HepG2 (cell line): Measurements from ENCODE around the gene ANKZF1. TPM values are rescaled to one million over a fixed set of nuclear protein-coding genes. Genes with fewer than 3 reads are reported as not detected.

Experiments
- CHD4 ChIP-seq: fragments of 200-600 bp; sonication (generic); IDR thresholded peaks from 2 replicates; pipeline ENCODE4 v1.7.0; 2017; ENCODE audit warnings: mild to moderate bottlenecking, low read length, borderline replicate concordance
- ELF1 ChIP-seq: sonication (generic); formaldehyde crosslinking; IDR thresholded peaks from 2 replicates; pipeline ENCODE4 v1.4.0; 2020; ENCODE audit warnings: missing genetic modification reagents
- FIP1L1 ChIP-seq: fragments of 200-400 bp; formaldehyde crosslinking; IDR thresholded peaks from 2 replicates; pipeline ENCODE4 v1.6.1; 2018; ENCODE audit warnings: low read depth, mild to moderate bottlenecking, low read length, moderate library complexity, borderline replicate concordance; ENCODE audit not compliant: insufficient read depth
- HOXA5 ChIP-seq: sonication (generic); formaldehyde crosslinking; IDR thresholded peaks from 2 replicates; pipeline ENCODE4 v1.4.0; 2020; ENCODE audit warnings: missing genetic modification reagents
- NCOR1 ChIP-seq: fragments of 200-600 bp; sonication (generic); IDR thresholded peaks from 2 replicates; pipeline ENCODE4 v1.7.0; 2017; ENCODE audit warnings: antibody characterized with exemption, low read length, borderline replicate concordance
- PHF5A ChIP-seq: IDR thresholded peaks from one replicate; pipeline ENCODE4 v1.6.1; 2018; ENCODE audit warnings: low read depth, missing genetic modification reagents; ENCODE audit not compliant: unreplicated experiment
- SIN3B ChIP-seq: fragments of 150-350 bp; IDR thresholded peaks from 2 replicates; pipeline ENCODE4 v1.6.1; 2014; ENCODE audit warnings: low read length
- SMARCC2 ChIP-seq: fragments of 450-650 bp; IDR thresholded peaks from 2 replicates; pipeline ENCODE4 v1.6.1; 2017; ENCODE audit warnings: antibody characterized with exemption, mild to moderate bottlenecking
- TARDBP ChIP-seq: sonication (generic); formaldehyde crosslinking; IDR thresholded peaks from 2 replicates; pipeline ENCODE4 v1.8.0; 2022; ENCODE audit warnings: mild to moderate bottlenecking, missing genetic modification reagents
- TOE1 ChIP-seq: sonication (generic); formaldehyde crosslinking; IDR thresholded peaks from 2 replicates; pipeline ENCODE4 v1.4.0; 2020; ENCODE audit warnings: mild to moderate bottlenecking, missing genetic modification reagents
- ZBTB7B ChIP-seq: sonication (generic); formaldehyde crosslinking; IDR thresholded peaks from 2 replicates; pipeline ENCODE4 v1.4.0; 2020; ENCODE audit warnings: missing genetic modification reagents
- ZNF644 ChIP-seq: IDR thresholded peaks from 2 replicates; pipeline ENCODE4 v1.6.1; 2016; ENCODE audit warnings: low read depth
- ZSCAN20 ChIP-seq: sonication (generic); formaldehyde crosslinking; IDR thresholded peaks from 2 replicates; pipeline ENCODE4 v1.4.0; 2020; ENCODE audit warnings: missing genetic modification reagents, mild to moderate bottlenecking, borderline replicate concordance
- ZSCAN25 ChIP-seq: sonication (generic); formaldehyde crosslinking; IDR thresholded peaks from 2 replicates; pipeline ENCODE4 v1.8.0; 2022; ENCODE audit warnings: mild to moderate bottlenecking, missing genetic modification reagents
- polyA plus RNA-seq, 8 experiments: library from polyadenylated mRNA; depleted of rRNA in 3 of 8; stranded (reverse) in 7 of 8; unstranded in 1 of 8; fragments of >200 nt; fragmentation: Illumina TruSeq in 4 of 8; extraction: Trizol in 4 of 8; gene quantifications; 2 replicates each; pipeline versions ENCODE4 v1.2.1 to v1.2.3, GENCODE V29; 2011 to 2016; ENCODE audit warnings: low read depth in 4 of 8, missing spikeins in 1 of 8, mixed read lengths in 1 of 8; ENCODE audit not compliant: insufficient read depth in 1 of 8
- total RNA-seq, 5 experiments: library from RNA; depleted of rRNA; stranded (reverse); fragments of >200 nt; fragmentation: Illumina TruSeq; extraction: Trizol; gene quantifications; 2 replicates each; pipeline ENCODE4 v1.2.3, GENCODE V29; 2016; ENCODE audit warnings: low read depth in 1 of 5
- TF ChIP-seq, protein P1 (sequence below): sonication (generic); formaldehyde crosslinking; conservative IDR thresholded peaks from 2 replicates; pipeline ENCODE4 v1.4.0; 2020; ENCODE audit warnings: missing genetic modification reagents
- TF ChIP-seq, protein P2 (sequence below): sonication (generic); formaldehyde crosslinking; IDR thresholded peaks from 2 replicates; pipeline ENCODE4 v1.8.1; 2023; ENCODE audit warnings: mild to moderate bottlenecking, missing genetic modification reagents, borderline replicate concordance
- TF ChIP-seq, protein P3 (sequence below): sonication (generic); formaldehyde crosslinking; IDR thresholded peaks from 2 replicates; pipeline ENCODE4 v1.9.0; 2021; ENCODE audit warnings: missing genetic modification reagents, borderline replicate concordance
- TF ChIP-seq, protein P4 (sequence below): IDR thresholded peaks from 2 replicates; pipeline ENCODE4 v1.6.1; 2018; ENCODE audit warnings: missing genetic modification reagents
- TF ChIP-seq, protein P5 (sequence below): sonication (generic); formaldehyde crosslinking; IDR thresholded peaks from 2 replicates; pipeline ENCODE4 v1.5.1; 2020; ENCODE audit warnings: mild to moderate bottlenecking, missing genetic modification reagents, borderline replicate concordance
- TF ChIP-seq, protein P6 (sequence below): sonication (generic); formaldehyde crosslinking; IDR thresholded peaks from 2 replicates; pipeline ENCODE4 v1.4.0; 2020; ENCODE audit warnings: missing genetic modification reagents; ENCODE audit errors: not compliant biosample characterization
- TF ChIP-seq, protein P7 (sequence below): sonication (generic); formaldehyde crosslinking; IDR thresholded peaks from 2 replicates; pipeline ENCODE4 v1.5.0; 2020; ENCODE audit warnings: missing genetic modification reagents, mild to moderate bottlenecking, borderline replicate concordance

The ANKZF1 gene
- total and polyA plus RNA-seq, 2 of the 13 experiments (the other 11 are each of a cell fraction or from before 2014, with no cell fraction given) = 25.3 to 128 TPM

DNA sequence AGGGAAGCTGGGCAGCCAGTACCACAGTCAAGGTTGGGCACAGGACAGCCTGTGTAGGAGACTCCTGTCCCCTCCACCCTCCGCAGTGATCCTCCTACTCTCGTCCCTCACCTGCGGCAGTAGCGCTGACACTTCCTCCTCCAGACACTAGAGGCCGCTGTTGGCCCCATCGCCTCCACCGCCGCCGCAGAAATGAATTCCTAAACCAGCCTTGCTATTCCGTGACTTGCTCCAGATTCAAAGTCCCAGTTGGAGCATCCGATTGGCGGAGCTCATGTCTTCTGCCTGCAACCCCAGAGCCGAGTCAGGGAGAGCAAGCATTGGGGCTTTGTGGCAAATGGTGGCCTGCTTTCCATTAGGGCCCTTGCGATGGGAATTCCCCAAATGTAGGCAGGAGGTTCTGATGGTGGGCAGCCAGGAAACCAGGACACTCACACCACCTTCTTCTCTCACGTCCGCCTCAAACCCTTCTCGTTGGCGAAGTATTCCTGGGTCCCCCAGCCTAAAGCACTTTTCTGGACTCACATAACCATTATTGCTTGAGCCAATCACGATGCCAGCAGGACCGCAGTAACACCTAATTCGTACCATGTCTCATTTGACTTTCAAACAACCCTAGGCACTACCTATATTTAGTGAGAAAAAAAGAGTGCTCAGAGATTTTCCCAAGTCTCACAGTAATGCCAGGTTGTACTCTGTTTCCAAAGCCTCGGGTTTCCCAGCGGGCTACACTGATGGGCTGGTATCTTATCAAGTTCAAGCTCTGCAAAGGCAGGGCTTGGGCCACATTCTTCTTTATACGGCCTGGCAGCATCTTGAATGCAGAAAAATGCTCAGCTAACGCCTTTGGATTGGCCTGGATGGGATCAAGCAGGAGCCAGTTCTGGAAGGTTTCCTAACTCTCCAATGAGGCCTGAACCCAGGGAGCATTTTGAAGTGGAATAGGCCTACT is 48.4 kb downstream of the ANKZF1 start (continued):
- peak; percentile 53; the same call in 1 of the 2 replicates for TF ChIP-seq ELF1 (CRISPR knock-in tag)
- TF ChIP-seq, protein P1, sequence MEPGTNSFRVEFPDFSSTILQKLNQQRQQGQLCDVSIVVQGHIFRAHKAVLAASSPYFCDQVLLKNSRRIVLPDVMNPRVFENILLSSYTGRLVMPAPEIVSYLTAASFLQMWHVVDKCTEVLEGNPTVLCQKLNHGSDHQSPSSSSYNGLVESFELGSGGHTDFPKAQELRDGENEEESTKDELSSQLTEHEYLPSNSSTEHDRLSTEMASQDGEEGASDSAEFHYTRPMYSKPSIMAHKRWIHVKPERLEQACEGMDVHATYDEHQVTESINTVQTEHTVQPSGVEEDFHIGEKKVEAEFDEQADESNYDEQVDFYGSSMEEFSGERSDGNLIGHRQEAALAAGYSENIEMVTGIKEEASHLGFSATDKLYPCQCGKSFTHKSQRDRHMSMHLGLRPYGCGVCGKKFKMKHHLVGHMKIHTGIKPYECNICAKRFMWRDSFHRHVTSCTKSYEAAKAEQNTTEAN (CRISPR knock-in tag) = no peak
- peak; percentile 57; the same call in 1 of the 2 replicates for TF ChIP-seq HOXA5 (CRISPR knock-in tag)
- TF ChIP-seq, protein P2, sequence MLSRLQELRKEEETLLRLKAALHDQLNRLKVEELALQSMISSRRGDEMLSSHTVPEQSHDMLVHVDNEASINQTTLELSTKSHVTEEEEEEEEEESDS = no peak
- TF ChIP-seq ZSCAN25 (CRISPR knock-in tag) = no peak
- TF ChIP-seq, protein P3, sequence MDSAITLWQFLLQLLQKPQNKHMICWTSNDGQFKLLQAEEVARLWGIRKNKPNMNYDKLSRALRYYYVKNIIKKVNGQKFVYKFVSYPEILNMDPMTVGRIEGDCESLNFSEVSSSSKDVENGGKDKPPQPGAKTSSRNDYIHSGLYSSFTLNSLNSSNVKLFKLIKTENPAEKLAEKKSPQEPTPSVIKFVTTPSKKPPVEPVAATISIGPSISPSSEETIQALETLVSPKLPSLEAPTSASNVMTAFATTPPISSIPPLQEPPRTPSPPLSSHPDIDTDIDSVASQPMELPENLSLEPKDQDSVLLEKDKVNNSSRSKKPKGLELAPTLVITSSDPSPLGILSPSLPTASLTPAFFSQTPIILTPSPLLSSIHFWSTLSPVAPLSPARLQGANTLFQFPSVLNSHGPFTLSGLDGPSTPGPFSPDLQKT (CRISPR knock-in tag) = no peak
- TF ChIP-seq, protein P4, sequence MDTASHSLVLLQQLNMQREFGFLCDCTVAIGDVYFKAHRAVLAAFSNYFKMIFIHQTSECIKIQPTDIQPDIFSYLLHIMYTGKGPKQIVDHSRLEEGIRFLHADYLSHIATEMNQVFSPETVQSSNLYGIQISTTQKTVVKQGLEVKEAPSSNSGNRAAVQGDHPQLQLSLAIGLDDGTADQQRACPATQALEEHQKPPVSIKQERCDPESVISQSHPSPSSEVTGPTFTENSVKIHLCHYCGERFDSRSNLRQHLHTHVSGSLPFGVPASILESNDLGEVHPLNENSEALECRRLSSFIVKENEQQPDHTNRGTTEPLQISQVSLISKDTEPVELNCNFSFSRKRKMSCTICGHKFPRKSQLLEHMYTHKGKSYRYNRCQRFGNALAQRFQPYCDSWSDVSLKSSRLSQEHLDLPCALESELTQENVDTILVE = 0 out of 2 replicates have a peak, but pooled peaks have one; percentile 47
- TF ChIP-seq FIP1L1 = no peak
- TF ChIP-seq ZBTB7B (CRISPR knock-in tag) = no peak
- TF ChIP-seq PHF5A (CRISPR knock-in tag) = peak; percentile 64
- no peak for TF ChIP-seq ZSCAN20
- peak; percentile 48; the same call in 1 of the 2 replicates for TF ChIP-seq ZNF644 (CRISPR knock-in tag)
- TF ChIP-seq NCOR1 = no peak
- TF ChIP-seq, protein P5, sequence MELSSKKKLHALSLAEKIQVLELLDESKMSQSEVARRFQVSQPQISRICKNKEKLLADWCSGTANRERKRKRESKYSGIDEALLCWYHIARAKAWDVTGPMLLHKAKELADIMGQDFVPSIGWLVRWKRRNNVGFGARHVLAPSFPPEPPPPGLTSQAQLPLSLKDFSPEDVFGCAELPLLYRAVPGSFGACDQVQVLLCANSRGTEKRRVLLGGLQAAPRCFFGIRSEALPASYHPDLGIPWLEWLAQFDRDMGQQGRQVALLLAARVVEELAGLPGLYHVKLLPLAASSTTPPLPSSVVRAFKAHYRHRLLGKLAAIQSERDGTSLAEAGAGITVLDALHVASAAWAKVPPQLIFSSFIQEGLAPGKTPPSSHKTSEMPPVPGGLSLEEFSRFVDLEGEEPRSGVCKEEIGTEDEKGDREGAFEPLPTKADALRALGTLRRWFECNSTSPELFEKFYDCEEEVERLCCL (CRISPR knock-in tag) = no peak
- TF ChIP-seq, protein P6, sequence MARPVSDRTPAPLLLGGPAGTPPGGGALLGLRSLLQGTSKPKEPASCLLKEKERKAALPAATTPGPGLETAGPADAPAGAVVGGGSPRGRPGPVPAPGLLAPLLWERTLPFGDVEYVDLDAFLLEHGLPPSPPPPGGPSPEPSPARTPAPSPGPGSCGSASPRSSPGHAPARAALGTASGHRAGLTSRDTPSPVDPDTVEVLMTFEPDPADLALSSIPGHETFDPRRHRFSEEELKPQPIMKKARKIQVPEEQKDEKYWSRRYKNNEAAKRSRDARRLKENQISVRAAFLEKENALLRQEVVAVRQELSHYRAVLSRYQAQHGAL (CRISPR knock-in tag) = no peak
- TF ChIP-seq TOE1 = no peak
- TF ChIP-seq CHD4 = no peak
- TF ChIP-seq SIN3B = no peak
- TF ChIP-seq SMARCC2 = no peak
- TF ChIP-seq, protein P7, sequence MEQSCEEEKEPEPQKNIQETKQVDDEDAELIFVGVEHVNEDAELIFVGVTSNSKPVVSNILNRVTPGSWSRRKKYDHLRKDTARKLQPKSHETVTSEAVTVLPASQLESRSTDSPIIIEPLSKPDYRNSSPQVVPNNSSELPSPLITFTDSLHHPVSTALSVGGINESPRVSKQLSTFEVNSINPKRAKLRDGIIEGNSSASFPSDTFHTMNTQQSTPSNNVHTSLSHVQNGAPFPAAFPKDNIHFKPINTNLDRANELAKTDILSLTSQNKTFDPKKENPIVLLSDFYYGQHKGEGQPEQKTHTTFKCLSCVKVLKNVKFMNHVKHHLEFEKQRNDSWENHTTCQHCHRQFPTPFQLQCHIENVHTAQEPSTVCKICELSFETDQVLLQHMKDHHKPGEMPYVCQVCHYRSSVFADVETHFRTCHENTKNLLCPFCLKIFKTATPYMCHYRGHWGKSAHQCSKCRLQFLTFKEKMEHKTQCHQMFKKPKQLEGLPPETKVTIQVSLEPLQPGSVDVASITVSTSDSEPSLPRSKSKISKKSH (CRISPR knock-in tag) = no peak
- TF ChIP-seq TARDBP = no peak
